ENCODE data around the gene SORBS2.

The SORBS2 gene

GRCh38 chr4:185681604-185682003 is 130.4 kb downstream of the SORBS2 start:
- no peak for DNase-seq (ENCODE audit: low read depth, low spot score)

GRCh38 chr4:185680617-185681016 is 131.4 kb downstream of the SORBS2 start:
- no peak for DNase-seq (ENCODE audit: low read depth, low spot score)

- no peak for DNase-seq (ENCODE audit: low read depth, low spot score)
Measured at GRCh38 chr4:185679523-185679922, 132.5 kb downstream of the SORBS2 start.

- no peak for DNase-seq (ENCODE audit: low read depth, low spot score)
Measured at GRCh38 chr4:185677637-185678314, 134.2 kb downstream of the SORBS2 start.

GRCh38 chr4:185672618-185673017 is 139.4 kb downstream of the SORBS2 start:
- DNase-seq (ENCODE audit: low read depth, low spot score) = no peak

- DNase-seq (ENCODE audit: low read depth, low spot score) = no peak
Measured at GRCh38 chr4:185672151-185672550, 139.8 kb downstream of the SORBS2 start.

- DNase-seq (ENCODE audit: low read depth, low spot score) = no peak
Measured at GRCh38 chr4:185671496-185671895, 140.5 kb downstream of the SORBS2 start.

- DNase-seq (ENCODE audit: low read depth, low spot score) = no peak
Measured at GRCh38 chr4:185671066-185671465, 140.9 kb downstream of the SORBS2 start.

- no peak for DNase-seq (ENCODE audit: low read depth, low spot score)
Measured at GRCh38 chr4:185669288-185669687, 142.7 kb downstream of the SORBS2 start.

- DNase-seq (ENCODE audit: low read depth, low spot score) = no peak
Measured at GRCh38 chr4:185666156-185666555, 145.8 kb downstream of the SORBS2 start.

GRCh38 chr4:185665655-185666054 is 146.3 kb downstream of the SORBS2 start:
- DNase-seq (ENCODE audit: low read depth, low spot score) = no peak

- no peak for DNase-seq (ENCODE audit: low read depth, low spot score)
Measured at GRCh38 chr4:185664481-185664880, 147.5 kb downstream of the SORBS2 start.

GRCh38 chr4:185662030-185662778 is 149.8 kb downstream of the SORBS2 start:
- DNase-seq (ENCODE audit: low read depth, low spot score) = no peak

GRCh38 chr4:185660340-185660739 is 151.7 kb downstream of the SORBS2 start:
- DNase-seq (ENCODE audit: low read depth, low spot score) = no peak

- DNase-seq (ENCODE audit: low read depth, low spot score) = no peak
Measured at GRCh38 chr4:185657699-185658098, 154.3 kb downstream of the SORBS2 start.

- no peak for DNase-seq (ENCODE audit: low read depth, low spot score)
Measured at GRCh38 chr4:185657183-185657582, 154.8 kb downstream of the SORBS2 start.

- DNase-seq (ENCODE audit: low read depth, low spot score) = peak; percentile 30
Measured at GRCh38 chr4:185656467-185656931, 155.5 kb downstream of the SORBS2 start.

GRCh38 chr4:185654965-185655554 is 156.9 kb downstream of the SORBS2 start:
- DNase-seq (ENCODE audit: low read depth, low spot score) = no peak

GRCh38 chr4:185654311-185654710 is 157.7 kb downstream of the SORBS2 start:
- no peak for DNase-seq (ENCODE audit: low read depth, low spot score)

- no peak for DNase-seq (ENCODE audit: low read depth, low spot score)
Measured at GRCh38 chr4:185651851-185652250, 160.1 kb downstream of the SORBS2 start.

GRCh38 chr4:185651137-185651677 is 160.8 kb downstream of the SORBS2 start:
- no peak for DNase-seq (ENCODE audit: low read depth, low spot score)

GRCh38 chr4:185648631-185649030 is 163.4 kb downstream of the SORBS2 start:
- DNase-seq (ENCODE audit: low read depth, low spot score) = no peak
